Adrenal gland (tissue), 5 donors: ENCODE data around the gene CHIC2.

Source experiments
- CTCF ChIP-seq, 6 experiments: fragments of 450-650 bp in 4 of 6; fragments of 200-600 bp in 2 of 6; sonication (generic) in 1 of 6; IDR thresholded peaks; 1 replicate in 5 of 6; 2 replicates in 1 of 6; pipeline versions ENCODE4 v1.5.1 to v1.8.0; 2016 to 2021; ENCODE audit warnings: antibody characterized with exemption in 6 of 6, mild to moderate bottlenecking in 2 of 6, moderate library complexity in 1 of 6
- POLR2A ChIP-seq, 2 donors: fragments of 450-650 bp; IDR thresholded peaks; one replicate each; pipeline ENCODE4 v1.6.1; 2017; ENCODE audit warnings: antibody characterized with exemption in 2 of 2, mild to moderate bottlenecking in 2 of 2, moderate library complexity in 1 of 2
- donor health status: DM: no; HTN: no; CAD: no.

GRCh38 chr4:53994382-53995102 is 69.9 kb downstream of the CHIC2 start:
- TF ChIP-seq CTCF (IDR thresholded peaks at IDR 0.05) (no peak), POLR2A (IDR thresholded peaks at IDR 0.05) (no peak)
